ENCODE data around the gene SLC7A11.

The SLC7A11 gene

DNA sequence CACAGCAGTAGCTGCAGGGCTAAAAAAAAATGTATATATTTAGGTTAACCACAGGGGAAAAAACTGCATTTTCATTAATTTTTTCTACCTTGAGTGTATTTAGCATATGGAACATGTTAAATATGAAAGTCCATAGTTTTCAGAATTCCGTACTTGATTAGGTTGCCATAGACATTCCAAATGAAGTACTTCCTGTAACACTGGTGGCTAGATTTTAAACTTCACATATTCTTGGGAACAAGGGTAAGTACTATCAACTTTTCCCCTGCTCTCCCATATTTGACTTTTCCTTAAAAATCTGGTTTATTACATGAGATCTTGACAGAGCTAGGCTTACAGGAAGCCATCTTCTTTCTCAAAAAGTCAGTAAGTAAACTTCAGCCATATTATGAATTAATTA, 9.8 kb downstream of the SLC7A11 start:
- Histone ChIP-seq H3K4me3 (IDR thresholded peaks at IDR 0.05; ENCODE audit: insufficient read depth, low read depth, low read length) (no peak overlapping the region), H3K79me2 (ENCODE audit: insufficient read depth, low read depth) (no peaks in the 10 kb centered on the region), H3K27me3 (ENCODE audit: insufficient read depth, low read depth) (no peaks in the 10 kb centered on the region), H3K4me1 (ENCODE audit: low read depth, poor library complexity, severe bottlenecking) (no peaks in the 10 kb centered on the region), H3K36me3 (ENCODE audit: insufficient read depth) (no peaks in the 10 kb centered on the region), H4K20me1 (ENCODE audit: insufficient read depth) (no peaks in the 10 kb centered on the region), H3K9ac (no peak overlapping the region), H3K4me2 (no peak overlapping the region), H3K27ac (no peak overlapping the region), H2AFZ (ENCODE audit: low read depth) (no peak overlapping the region)
- TF ChIP-seq, protein P1, sequence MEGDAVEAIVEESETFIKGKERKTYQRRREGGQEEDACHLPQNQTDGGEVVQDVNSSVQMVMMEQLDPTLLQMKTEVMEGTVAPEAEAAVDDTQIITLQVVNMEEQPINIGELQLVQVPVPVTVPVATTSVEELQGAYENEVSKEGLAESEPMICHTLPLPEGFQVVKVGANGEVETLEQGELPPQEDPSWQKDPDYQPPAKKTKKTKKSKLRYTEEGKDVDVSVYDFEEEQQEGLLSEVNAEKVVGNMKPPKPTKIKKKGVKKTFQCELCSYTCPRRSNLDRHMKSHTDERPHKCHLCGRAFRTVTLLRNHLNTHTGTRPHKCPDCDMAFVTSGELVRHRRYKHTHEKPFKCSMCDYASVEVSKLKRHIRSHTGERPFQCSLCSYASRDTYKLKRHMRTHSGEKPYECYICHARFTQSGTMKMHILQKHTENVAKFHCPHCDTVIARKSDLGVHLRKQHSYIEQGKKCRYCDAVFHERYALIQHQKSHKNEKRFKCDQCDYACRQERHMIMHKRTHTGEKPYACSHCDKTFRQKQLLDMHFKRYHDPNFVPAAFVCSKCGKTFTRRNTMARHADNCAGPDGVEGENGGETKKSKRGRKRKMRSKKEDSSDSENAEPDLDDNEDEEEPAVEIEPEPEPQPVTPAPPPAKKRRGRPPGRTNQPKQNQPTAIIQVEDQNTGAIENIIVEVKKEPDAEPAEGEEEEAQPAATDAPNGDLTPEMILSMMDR (conservative IDR thresholded peaks at IDR 0.05; ENCODE audit: low read depth, low read length): no peak

DNA sequence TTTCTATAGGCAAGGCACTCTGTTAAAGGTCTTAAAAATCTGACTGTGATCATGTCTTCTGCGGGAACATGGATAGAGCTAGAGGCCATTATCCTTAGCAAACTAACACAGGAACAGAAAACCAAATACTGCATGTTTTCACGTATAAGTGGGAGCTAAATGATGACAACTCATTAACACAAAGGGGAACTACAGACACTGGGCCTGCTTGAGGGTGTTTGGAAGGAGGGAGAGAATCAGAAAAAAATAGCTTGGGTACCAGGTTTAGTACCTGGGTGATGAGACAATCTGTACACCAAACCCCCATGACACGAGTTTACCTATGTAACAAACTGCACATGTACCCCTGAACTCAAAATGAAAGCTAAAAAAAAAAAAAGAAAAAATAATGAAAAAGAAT, 12.1 kb downstream of the SLC7A11 start:
- Histone ChIP-seq H2AFZ (ENCODE audit: low read depth) (no peak overlapping the region), H3K9ac (no peak overlapping the region), H3K79me2 (ENCODE audit: insufficient read depth, low read depth) (no peaks in the 10 kb centered on the region), H4K20me1 (ENCODE audit: insufficient read depth) (no peaks in the 10 kb centered on the region), H3K36me3 (ENCODE audit: insufficient read depth) (no peaks in the 10 kb centered on the region), H3K27me3 (ENCODE audit: insufficient read depth, low read depth) (no peaks in the 10 kb centered on the region), H3K4me3 (IDR thresholded peaks at IDR 0.05; ENCODE audit: insufficient read depth, low read depth, low read length) (no peak overlapping the region), H3K4me2 (no peak overlapping the region), H3K4me1 (ENCODE audit: low read depth, poor library complexity, severe bottlenecking) (no peaks in the 10 kb centered on the region), H3K27ac (no peak overlapping the region)
- TF ChIP-seq, protein P1 (conservative IDR thresholded peaks at IDR 0.05; ENCODE audit: low read depth, low read length): no peak

DNA sequence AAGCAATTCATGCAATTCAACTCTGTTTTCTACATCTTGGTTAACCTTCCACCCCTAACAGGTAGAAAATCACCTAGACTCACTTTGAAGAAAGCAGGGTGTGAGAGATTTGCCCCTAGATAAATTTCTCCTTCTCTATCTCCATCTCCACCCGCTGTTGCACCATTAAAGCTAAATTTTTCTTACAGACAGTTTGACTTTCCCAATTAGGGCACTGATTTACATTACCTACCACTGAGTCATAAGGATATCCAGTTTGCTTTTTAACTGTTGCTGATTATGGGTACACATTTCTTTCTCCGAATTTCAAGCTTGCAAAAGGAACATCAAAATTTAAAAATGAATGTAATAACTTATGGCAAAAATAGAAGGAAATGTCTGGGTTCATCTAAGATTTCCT, 13.0 kb downstream of the SLC7A11 start:
- TF ChIP-seq, protein P1 (conservative IDR thresholded peaks at IDR 0.05; ENCODE audit: low read depth, low read length): no peak

DNA sequence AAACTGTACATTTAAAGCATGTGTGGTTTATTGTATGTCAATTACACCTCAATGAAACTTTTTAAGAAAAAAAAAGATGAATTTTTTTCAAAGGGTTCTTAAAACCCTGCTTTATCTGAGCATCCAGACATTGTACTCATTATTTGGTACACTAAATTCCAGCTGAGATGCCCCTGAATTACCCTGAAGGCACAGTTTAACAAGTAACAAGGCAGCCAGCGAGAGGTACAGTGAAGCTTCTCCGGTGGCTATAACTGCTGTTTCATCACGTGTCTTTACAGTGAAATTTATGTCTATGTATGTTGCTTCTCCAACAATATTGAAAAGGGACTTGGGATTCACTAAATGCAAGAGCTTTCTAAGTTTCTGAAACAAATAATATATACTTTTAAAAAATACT, 15.8 kb downstream of the SLC7A11 start:
- H3K4me3 ChIP-seq (IDR thresholded peaks at IDR 0.05; ENCODE audit: insufficient read depth, low read depth, low read length): no peak overlapping the region
- H3K27me3 ChIP-seq (ENCODE audit: insufficient read depth, low read depth): no peaks in the 10 kb centered on the region
- no peak overlapping the region for H2AFZ ChIP-seq (ENCODE audit: low read depth)
- H3K36me3 ChIP-seq (ENCODE audit: insufficient read depth): no peaks in the 10 kb centered on the region
- no peaks in the 10 kb centered on the region for H3K79me2 ChIP-seq (ENCODE audit: insufficient read depth, low read depth)
- TF ChIP-seq, protein P1 (conservative IDR thresholded peaks at IDR 0.05; ENCODE audit: low read depth, low read length): no peak
- no peaks in the 10 kb centered on the region for H3K4me1 ChIP-seq (ENCODE audit: low read depth, poor library complexity, severe bottlenecking)
- H3K9ac ChIP-seq: no peak overlapping the region
- H3K27ac ChIP-seq: no peak overlapping the region
- H4K20me1 ChIP-seq (ENCODE audit: insufficient read depth): no peaks in the 10 kb centered on the region
- H3K4me2 ChIP-seq: no peak overlapping the region

More for the DNA sequence above, 13.0 kb downstream of the SLC7A11 start:
- no peaks in the 10 kb centered on the region for H3K79me2 ChIP-seq (ENCODE audit: insufficient read depth, low read depth)
- no peaks in the 10 kb centered on the region for H3K4me1 ChIP-seq (ENCODE audit: low read depth, poor library complexity, severe bottlenecking)
- no peaks in the 10 kb centered on the region for H3K27me3 ChIP-seq (ENCODE audit: insufficient read depth, low read depth)
- H3K27ac ChIP-seq: no peak overlapping the region
- H3K4me3 ChIP-seq (IDR thresholded peaks at IDR 0.05; ENCODE audit: insufficient read depth, low read depth, low read length): no peak overlapping the region
- no peak overlapping the region for H2AFZ ChIP-seq (ENCODE audit: low read depth)
- no peaks in the 10 kb centered on the region for H4K20me1 ChIP-seq (ENCODE audit: insufficient read depth)
- H3K36me3 ChIP-seq (ENCODE audit: insufficient read depth): no peaks in the 10 kb centered on the region
- no peak overlapping the region for H3K4me2 ChIP-seq
- H3K9ac ChIP-seq: no peak overlapping the region

Data from KMS-11 (cell line).